ENCODE measurements around the gene PATE2. TPM values are rescaled to one million over a fixed set of nuclear protein-coding genes. Genes with fewer than 3 reads are reported as not detected.
A peak's percentile ranks its signal among the peaks of the same experiment; 100 is the strongest.

The PATE2 gene
- total RNA-seq, 1 donor from 2014 or later, result not detected

GRCh38 chr11:125787827-125788226 lies 9.2 kb upstream of the PATE2 start, which contains the start of gene PATE3:
Gene PATE3 (plus strand): TSS chr11:125788127. CDS start chr11:125788152, 25 bp downstream.
- H3K9me3 Mint-ChIP-seq, result peaks cover 4% of the 10 kb centered on the region
- no peak for DNase-seq (ENCODE audit: extremely low spot score, unreplicated experiment)
- H3K27ac Mint-ChIP-seq, result no peak within 1 kb of the TSS
- H3K36me3 Mint-ChIP-seq, result no peaks in the 10 kb centered on the region
- no peak within 1 kb of the TSS for H3K4me3 Mint-ChIP-seq
- no peaks in the 10 kb centered on the region for H3K4me1 Mint-ChIP-seq (ENCODE audit: unreplicated experiment)
- no peak for TF ChIP-seq CTCF (conservative IDR thresholded peaks at IDR 0.05)
- peaks cover 19% of the 10 kb centered on the region for H3K27me3 Mint-ChIP-seq

GRCh38 chr11:125784678-125785077 lies 6.0 kb upstream of the PATE2 start:
- no peaks in the 10 kb centered on the region for H3K36me3 Mint-ChIP-seq
- H3K4me3 Mint-ChIP-seq, result no peak overlapping the region
- H3K27me3 Mint-ChIP-seq, result peaks cover 22% of the 10 kb centered on the region

GRCh38 chr11:125777309-125777708 lies 1.3 kb downstream of the PATE2 start:
- TF ChIP-seq CTCF (conservative IDR thresholded peaks at IDR 0.05), result no peak
- H3K4me1 Mint-ChIP-seq (ENCODE audit: unreplicated experiment), result peaks cover 15% of the 10 kb centered on the region
- peak overlapping the region; percentile 42 for H3K27ac Mint-ChIP-seq
- no peaks in the 10 kb centered on the region for H3K36me3 Mint-ChIP-seq
- H3K27me3 Mint-ChIP-seq, result peaks cover 6% of the 10 kb centered on the region
- no peaks in the 10 kb centered on the region for H3K9me3 Mint-ChIP-seq
- DNase-seq (ENCODE audit: extremely low spot score, unreplicated experiment), result no peak
- no peak overlapping the region for H3K4me3 Mint-ChIP-seq

More at GRCh38 chr11:125784678-125785077, 6.0 kb upstream of the PATE2 start:
- Mint-ChIP-seq H3K4me1 (ENCODE audit: unreplicated experiment) (no peaks in the 10 kb centered on the region), H3K27ac (no peak overlapping the region), H3K9me3 (no peaks in the 10 kb centered on the region)
- TF ChIP-seq CTCF (conservative IDR thresholded peaks at IDR 0.05), result no peak
- DNase-seq (ENCODE audit: extremely low spot score, unreplicated experiment), result no peak

GRCh38 chr11:125773516-125773915 lies 5.1 kb downstream of the PATE2 start:
- H3K27ac Mint-ChIP-seq, result no peak overlapping the region
- peaks cover 15% of the 10 kb centered on the region for H3K4me1 Mint-ChIP-seq (ENCODE audit: unreplicated experiment)
- no peak for DNase-seq (ENCODE audit: extremely low spot score, unreplicated experiment)
- H3K4me3 Mint-ChIP-seq, result no peak overlapping the region
- TF ChIP-seq CTCF (conservative IDR thresholded peaks at IDR 0.05), result no peak
- H3K27me3 Mint-ChIP-seq, result peaks cover 22% of the 10 kb centered on the region
- H3K36me3 Mint-ChIP-seq, result no peaks in the 10 kb centered on the region
- H3K9me3 Mint-ChIP-seq, result no peaks in the 10 kb centered on the region

- no peak for DNase-seq (ENCODE audit: extremely low spot score, unreplicated experiment)
- no peak overlapping the region for H3K4me3 Mint-ChIP-seq
- H3K9me3 Mint-ChIP-seq, result no peaks in the 10 kb centered on the region
- no peak for TF ChIP-seq CTCF (conservative IDR thresholded peaks at IDR 0.05)
- H3K27me3 Mint-ChIP-seq, result peaks cover 24% of the 10 kb centered on the region
- H3K27ac Mint-ChIP-seq, result no peak overlapping the region
- H3K36me3 Mint-ChIP-seq, result no peaks in the 10 kb centered on the region
- H3K4me1 Mint-ChIP-seq (ENCODE audit: unreplicated experiment), result peaks cover 15% of the 10 kb centered on the region
Observed at GRCh38 chr11:125772834-125773505, 5.7 kb downstream of the PATE2 start.

Measured in type B pancreatic cell (in vitro differentiated cells).